Smooth muscle cell (in vitro differentiated cells): Measurements from ENCODE around the gene GDF11. TPM values are rescaled to one million over a fixed set of nuclear protein-coding genes. Genes with fewer than 3 reads are reported as not detected.

Experiments
- DNase-seq: peaks from one replicate; lab custom pipeline; 2025; ENCODE audit not compliant: unreplicated experiment; lab: John Stamatoyannopoulos, UW
- H2AFZ ChIP-seq: fragments of 200-600 bp; sonication (generic); 2 replicates; pipeline ENCODE4 v1.6.0; 2016; ENCODE audit warnings: antibody characterized with exemption, low read depth, mild to moderate bottlenecking
- H3F3A ChIP-seq: fragments of 200-600 bp; sonication (generic); 2 replicates; pipeline ENCODE4 v1.6.0; 2017; ENCODE audit warnings: antibody characterized with exemption, low read depth
- H3K27ac ChIP-seq: fragments of 200-600 bp; sonication (generic); 2 replicates; pipeline ENCODE4 v1.5.1; 2016; ENCODE audit warnings: low read depth, mild to moderate bottlenecking
- H3K27me3 ChIP-seq: fragments of 200-600 bp; sonication (generic); 2 replicates; pipeline ENCODE4 v1.6.1; 2016; ENCODE audit warnings: low read depth, mild to moderate bottlenecking
- H3K36me3 ChIP-seq: fragments of 200-600 bp; sonication (generic); 2 replicates; pipeline ENCODE4 v1.5.1; 2016; ENCODE audit warnings: low read depth
- H3K4me1 ChIP-seq: fragments of 200-600 bp; sonication (generic); 2 replicates; pipeline ENCODE4 v1.5.1; 2016; ENCODE audit warnings: low read depth
- H3K4me2 ChIP-seq: fragments of 200-600 bp; sonication (generic); 2 replicates; pipeline ENCODE4 v1.6.0; 2016; ENCODE audit warnings: mild to moderate bottlenecking
- H3K4me3 ChIP-seq: fragments of 200-600 bp; sonication (generic); 2 replicates; pipeline ENCODE4 v1.5.1; 2016; ENCODE audit warnings: mild to moderate bottlenecking
- H3K79me2 ChIP-seq: fragments of 200-600 bp; sonication (generic); 2 replicates; pipeline ENCODE4 v1.6.0; 2016; ENCODE audit warnings: low read depth, mild to moderate bottlenecking
- H3K9ac ChIP-seq: fragments of 200-600 bp; sonication (generic); 2 replicates; pipeline ENCODE4 v1.6.0; 2016; ENCODE audit warnings: low read depth
- H3K9me3 ChIP-seq: fragments of 200-600 bp; sonication (generic); replicated peaks from 2 replicates; pipeline ENCODE4 v1.5.1; 2016; ENCODE audit warnings: low read depth
- H4K20me1 ChIP-seq: fragments of 200-600 bp; sonication (generic); 2 replicates; pipeline ENCODE4 v1.6.0; 2016; ENCODE audit warnings: low read depth
- CTCF ChIP-seq: fragments of 200-600 bp; sonication (generic); IDR thresholded peaks from 2 replicates; pipeline ENCODE4 v1.5.1; 2017; ENCODE audit warnings: borderline replicate concordance, mild to moderate bottlenecking, antibody characterized with exemption; ENCODE audit not compliant: insufficient read depth, poor library complexity, severe bottlenecking
- WGBS: methylation state at CpG from one replicate; pipeline ENCODE4 v1.1.7; 2016; ENCODE audit warnings: low lambda C conversion rate; 5-methylcytosine and 5-hydroxymethylcytosine counted together
- polyA plus RNA-seq: library from polyadenylated mRNA; unstranded; fragments of >200 nt; fragmentation: Nextera tagmentation; extraction: Ambion mirVana; gene quantifications from 2 replicates; pipeline ENCODE4 v1.2.1, GENCODE V29; 2016
- total RNA-seq: library from RNA; depleted of rRNA; stranded (reverse); fragments of >200 nt; gene quantifications from 2 replicates; pipeline ENCODE4 v1.2.3, GENCODE V29; 2014

GDF11 gene
- total and polyA plus RNA-seq, 2 experiments from 2014 or later = 2.6 to 3.5 TPM

DNA sequence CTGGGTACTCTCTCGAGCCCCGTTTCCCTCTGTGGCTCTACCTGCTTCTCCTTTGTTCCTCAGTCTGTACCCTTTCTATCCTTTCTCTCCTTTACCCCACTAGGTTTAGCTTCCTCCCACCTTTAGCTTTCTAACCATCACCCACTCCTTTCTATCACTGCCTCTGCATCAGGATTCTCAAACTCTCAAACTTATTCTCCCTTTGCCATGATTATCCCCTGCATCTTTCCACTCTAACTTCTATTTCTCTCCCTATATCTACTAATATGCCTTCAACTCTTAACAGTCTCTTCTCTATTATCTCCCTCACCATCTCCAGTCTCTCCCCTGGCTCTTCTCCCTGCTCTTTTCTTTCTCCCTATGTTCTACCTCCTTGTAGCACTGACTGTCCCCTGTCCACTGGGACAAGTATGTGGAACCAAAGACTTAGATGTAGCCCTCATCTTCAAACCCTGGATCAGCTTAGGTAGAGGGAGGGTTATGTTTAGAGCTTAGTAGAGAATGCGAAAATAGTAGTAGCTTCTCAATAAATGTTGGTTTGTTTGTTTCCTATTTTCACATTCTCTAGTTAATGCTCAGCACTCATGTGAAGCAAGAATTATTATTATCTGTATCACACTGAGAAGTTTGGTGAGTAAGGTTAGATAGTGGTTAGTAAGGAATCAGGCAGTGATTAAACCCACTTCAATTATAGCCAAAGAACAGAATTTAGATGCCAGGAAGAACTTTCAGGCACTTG, 3.4 kb downstream of the GDF11 start:
- DNase-seq = no peak
- H3K4me1 ChIP-seq = peaks cover 35% of the 10 kb centered on the region
- no peak overlapping the region for H3K4me3 ChIP-seq

DNA sequence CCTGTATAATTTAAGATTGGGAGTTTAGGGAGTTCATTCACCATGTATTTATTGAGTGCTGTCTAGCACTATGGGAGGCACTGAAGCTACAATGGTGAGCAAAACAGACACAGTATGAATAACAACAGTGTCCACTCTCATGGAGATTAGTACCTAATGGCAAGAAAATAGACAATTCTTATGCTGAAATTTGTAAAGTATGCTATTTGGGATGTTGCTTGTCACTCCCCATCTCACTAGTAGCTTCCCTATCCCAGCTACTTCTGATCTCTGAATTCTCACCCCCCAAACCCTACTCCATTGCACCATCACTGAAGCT, 4.0 kb downstream of the GDF11 start:
- no peak overlapping the region for H3K4me3 ChIP-seq
- no peak overlapping the region for H3K9ac ChIP-seq
- H3K4me2 ChIP-seq = no peak overlapping the region
- no peak overlapping the region for H3K27ac ChIP-seq
- H3K36me3 ChIP-seq = peaks cover 5% of the 10 kb centered on the region
- H3K4me1 ChIP-seq = peaks cover 34% of the 10 kb centered on the region
- peaks cover 7% of the 10 kb centered on the region for H3K79me2 ChIP-seq
- H2AFZ ChIP-seq = no peak overlapping the region
- H3K27me3 ChIP-seq = no peaks in the 10 kb centered on the region
- H3K9me3 ChIP-seq = no peaks in the 10 kb centered on the region
- DNase-seq = no peak
- H4K20me1 ChIP-seq = peaks cover 48% of the 10 kb centered on the region
- no peak for TF ChIP-seq CTCF
- no peaks in the 10 kb centered on the region for H3F3A ChIP-seq

More for the DNA sequence above, 3.4 kb downstream of the GDF11 start:
- H3K36me3 ChIP-seq = peaks cover 5% of the 10 kb centered on the region
- H2AFZ ChIP-seq = no peak overlapping the region
- no peaks in the 10 kb centered on the region for H3F3A ChIP-seq
- H3K27ac ChIP-seq = peak overlapping the region; percentile 58
- no peak overlapping the region for H3K9ac ChIP-seq
- no peaks in the 10 kb centered on the region for H3K9me3 ChIP-seq
- WGBS = 34% methylated on average over 3 of the region's 3 CpGs
- peak overlapping the region; percentile 96 for H3K4me2 ChIP-seq
- peaks cover 48% of the 10 kb centered on the region for H4K20me1 ChIP-seq
- H3K79me2 ChIP-seq = peaks cover 7% of the 10 kb centered on the region
- no peaks in the 10 kb centered on the region for H3K27me3 ChIP-seq
- TF ChIP-seq CTCF = no peak

DNA sequence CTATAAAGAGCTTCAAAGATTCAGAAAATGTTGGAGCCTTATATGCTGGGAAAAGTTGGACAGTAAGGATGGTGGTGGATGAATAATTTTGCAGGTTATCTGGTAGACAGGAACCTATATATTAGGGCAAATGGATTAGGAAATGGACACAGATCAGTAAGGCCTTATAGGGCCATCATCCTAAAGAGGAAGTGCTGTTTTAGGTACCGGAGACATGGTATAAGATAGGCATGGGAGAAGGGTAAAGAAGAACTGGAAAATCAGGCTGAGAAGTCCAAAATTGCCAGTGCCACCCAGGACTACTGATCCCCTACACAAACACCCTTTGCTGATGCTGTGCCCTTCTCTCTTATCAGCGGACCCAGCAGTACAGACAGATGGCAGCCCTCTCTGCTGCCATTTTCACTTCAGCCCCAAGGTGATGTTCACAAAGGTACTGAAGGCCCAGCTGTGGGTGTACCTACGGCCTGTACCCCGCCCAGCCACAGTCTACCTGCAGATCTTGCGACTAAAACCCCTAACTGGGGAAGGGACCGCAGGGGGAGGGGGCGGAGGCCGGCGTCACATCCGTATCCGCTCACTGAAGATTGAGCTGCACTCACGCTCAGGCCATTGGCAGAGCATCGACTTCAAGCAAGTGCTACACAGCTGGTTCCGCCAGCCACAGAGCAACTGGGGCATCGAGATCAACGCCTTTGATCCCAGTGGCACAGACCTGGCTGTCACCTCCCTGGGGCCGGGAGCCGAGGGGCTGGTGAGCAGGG, 5.5 kb downstream of the GDF11 start:
- no peaks in the 10 kb centered on the region for H3K27me3 ChIP-seq
- no peak for DNase-seq
- H3K9ac ChIP-seq = no peak overlapping the region
- 97% methylated on average over 18 of the region's 18 CpGs for WGBS
- no peak for TF ChIP-seq CTCF
- no peak overlapping the region for H3K4me3 ChIP-seq
- no peaks in the 10 kb centered on the region for H3K9me3 ChIP-seq
- H2AFZ ChIP-seq = no peak overlapping the region
- H3F3A ChIP-seq = no peaks in the 10 kb centered on the region
- peaks cover 31% of the 10 kb centered on the region for H3K4me1 ChIP-seq
- H3K4me2 ChIP-seq = no peak overlapping the region
- no peak overlapping the region for H3K27ac ChIP-seq
- H4K20me1 ChIP-seq = peaks cover 48% of the 10 kb centered on the region
- peaks cover 7% of the 10 kb centered on the region for H3K79me2 ChIP-seq
- H3K36me3 ChIP-seq = peaks cover 5% of the 10 kb centered on the region
